ENCODE results near the gene MSRB3. TPM values are rescaled to one million over a fixed set of nuclear protein-coding genes. Genes with fewer than 3 reads are reported as not detected.
A peak's percentile ranks its signal among the peaks of the same experiment; 100 is the strongest.

The MSRB3 gene
- total and polyA plus RNA-seq, 2 donors (not counting 1 experiment from before 2014, with no cell fraction given): 46.9 to 105 TPM

- Histone ChIP-seq H4K20me1 (ENCODE audit: control insufficient read depth, extremely low read depth, insufficient read depth, low read length) (no peaks in the 10 kb centered on the region), H3K27me3 (ENCODE audit: control insufficient read depth, insufficient read depth, low read length) (no peaks in the 10 kb centered on the region), H3K4me1 (ENCODE audit: control insufficient read depth, extremely low read depth, insufficient read depth, low read length) (peaks cover 21% of the 10 kb centered on the region), H3K4me3 (replicated peaks in 1 of 4; ENCODE audit: control extremely low read depth in 1 of 4, insufficient read depth in 1 of 4, low read depth in 3 of 4, low read length in 4 of 4) (no peak overlapping the region), H3K27ac (ENCODE audit: insufficient read depth, low read length) (peak overlapping the region; percentile 44), H2AFZ (ENCODE audit: low read length) (no peak overlapping the region), H3K9ac (ENCODE audit: insufficient read depth, low read length) (no peak overlapping the region), H3K79me2 (ENCODE audit: control insufficient read depth, insufficient read depth, low read length) (no peaks in the 10 kb centered on the region), H3K9me3 (ENCODE audit: control insufficient read depth, insufficient read depth, low read depth, low read length) (no peaks in the 10 kb centered on the region), H3K4me2 (ENCODE audit: extremely low read depth, insufficient read depth, low read length) (peak overlapping the region; percentile 1), H3K36me3 (ENCODE audit: control insufficient read depth, insufficient read depth, low read length) (no peaks in the 10 kb centered on the region)
- TF ChIP-seq EZH2 (IDR thresholded peaks at IDR 0.05; ENCODE audit: low read length, missing control alignments) (no peak), CTCF (conservative IDR thresholded peaks at IDR 0.05 in 1 of 2, IDR thresholded peaks at IDR 0.05 in 1 of 2; ENCODE audit: low read depth in 1 of 2, low read length in 2 of 2) (no peak)
- peak; percentile 50 to 85 for DNase-seq (ENCODE audit: low read depth in 2 of 2)
Measured at GRCh38 chr12:65500091-65500900, 221.8 kb downstream of the MSRB3 start.

- Histone ChIP-seq H4K20me1 (ENCODE audit: control insufficient read depth, extremely low read depth, insufficient read depth, low read length) (no peaks in the 10 kb centered on the region), H3K27me3 (ENCODE audit: control insufficient read depth, insufficient read depth, low read length) (no peaks in the 10 kb centered on the region), H3K9me3 (ENCODE audit: control insufficient read depth, insufficient read depth, low read depth, low read length) (no peaks in the 10 kb centered on the region), H3K79me2 (ENCODE audit: control insufficient read depth, insufficient read depth, low read length) (no peaks in the 10 kb centered on the region), H3K4me3 (replicated peaks in 1 of 4; ENCODE audit: control extremely low read depth in 1 of 4, insufficient read depth in 1 of 4, low read depth in 3 of 4, low read length in 4 of 4) (no peak overlapping the region), H2AFZ (ENCODE audit: low read length) (no peak overlapping the region), H3K36me3 (ENCODE audit: control insufficient read depth, insufficient read depth, low read length) (no peaks in the 10 kb centered on the region), H3K9ac (ENCODE audit: insufficient read depth, low read length) (no peak overlapping the region), H3K27ac (ENCODE audit: insufficient read depth, low read length) (no peak overlapping the region), H3K4me2 (ENCODE audit: extremely low read depth, insufficient read depth, low read length) (peak overlapping the region; percentile 1), H3K4me1 (ENCODE audit: control insufficient read depth, extremely low read depth, insufficient read depth, low read length) (peaks cover 14% of the 10 kb centered on the region)
- no peak for TF ChIP-seq EZH2 (IDR thresholded peaks at IDR 0.05; ENCODE audit: low read length, missing control alignments)
- no peak for TF ChIP-seq CTCF (conservative IDR thresholded peaks at IDR 0.05 in 1 of 2, IDR thresholded peaks at IDR 0.05 in 1 of 2; ENCODE audit: low read depth in 1 of 2, low read length in 2 of 2)
- DNase-seq (ENCODE audit: low read depth in 2 of 2): peak; percentile 55 to 63
Measured at GRCh38 chr12:65501093-65501621, 222.7 kb downstream of the MSRB3 start.

- Histone ChIP-seq H3K4me1 (ENCODE audit: control insufficient read depth, extremely low read depth, insufficient read depth, low read length) (peaks cover 10% of the 10 kb centered on the region), H4K20me1 (ENCODE audit: control insufficient read depth, extremely low read depth, insufficient read depth, low read length) (no peaks in the 10 kb centered on the region), H3K4me2 (ENCODE audit: extremely low read depth, insufficient read depth, low read length) (no peak overlapping the region), H3K79me2 (ENCODE audit: control insufficient read depth, insufficient read depth, low read length) (no peaks in the 10 kb centered on the region), H3K27me3 (ENCODE audit: control insufficient read depth, insufficient read depth, low read length) (no peaks in the 10 kb centered on the region), H3K9me3 (ENCODE audit: control insufficient read depth, insufficient read depth, low read depth, low read length) (no peaks in the 10 kb centered on the region), H2AFZ (ENCODE audit: low read length) (no peak overlapping the region), H3K27ac (ENCODE audit: insufficient read depth, low read length) (no peak overlapping the region), H3K4me3 (replicated peaks in 1 of 4; ENCODE audit: control extremely low read depth in 1 of 4, insufficient read depth in 1 of 4, low read depth in 3 of 4, low read length in 4 of 4) (no peak overlapping the region), H3K9ac (ENCODE audit: insufficient read depth, low read length) (no peak overlapping the region), H3K36me3 (ENCODE audit: control insufficient read depth, insufficient read depth, low read length) (no peaks in the 10 kb centered on the region)
- TF ChIP-seq CTCF (conservative IDR thresholded peaks at IDR 0.05 in 1 of 2, IDR thresholded peaks at IDR 0.05 in 1 of 2; ENCODE audit: low read depth in 1 of 2, low read length in 2 of 2) (no peak), EZH2 (IDR thresholded peaks at IDR 0.05; ENCODE audit: low read length, missing control alignments) (no peak)
- DNase-seq (ENCODE audit: low read depth in 2 of 2): no peak
Measured at GRCh38 chr12:65501935-65502334, 223.5 kb downstream of the MSRB3 start.
